DOHH2 (cell line): Measurements from ENCODE around the gene FLNB.

Experiments
- EZH2phosphoT487 ChIP-seq: fragments of 200-600 bp; sonication (generic); IDR thresholded peaks from 2 replicates; pipeline ENCODE4 v1.6.1; 2017; ENCODE audit warnings: borderline replicate concordance, mild to moderate bottlenecking, antibody characterized with exemption, low read length, moderate library complexity, mixed read lengths
- TF ChIP-seq, protein P1 (sequence below): fragments of 200-600 bp; sonication (generic); IDR thresholded peaks from one replicate; pipeline ENCODE4 v1.5.1; 2014; ENCODE audit warnings: antibody characterized with exemption, mild to moderate bottlenecking, low read depth, low read length; ENCODE audit not compliant: poor library complexity, severe bottlenecking

DNA sequence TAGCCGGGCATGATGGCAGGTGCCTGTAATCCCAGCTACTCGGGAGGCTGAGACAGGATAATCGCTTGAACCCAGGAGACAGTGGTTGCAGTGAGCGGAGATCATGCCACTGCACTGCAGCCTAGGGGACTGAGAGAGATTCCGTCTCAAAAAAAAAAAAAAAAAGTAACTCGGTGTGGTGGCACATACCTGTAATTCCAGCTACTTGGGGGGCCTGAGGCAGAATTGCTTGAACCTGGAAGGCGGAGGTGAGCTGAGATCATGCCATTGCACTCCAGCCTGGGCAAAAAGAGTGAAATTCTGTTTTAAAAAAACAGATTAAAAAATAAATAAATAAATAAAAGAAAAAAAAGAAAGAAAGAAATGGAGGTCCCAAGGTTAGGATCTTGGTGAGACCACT, 6.2 kb upstream of the FLNB start:
- TF ChIP-seq, protein P1, sequence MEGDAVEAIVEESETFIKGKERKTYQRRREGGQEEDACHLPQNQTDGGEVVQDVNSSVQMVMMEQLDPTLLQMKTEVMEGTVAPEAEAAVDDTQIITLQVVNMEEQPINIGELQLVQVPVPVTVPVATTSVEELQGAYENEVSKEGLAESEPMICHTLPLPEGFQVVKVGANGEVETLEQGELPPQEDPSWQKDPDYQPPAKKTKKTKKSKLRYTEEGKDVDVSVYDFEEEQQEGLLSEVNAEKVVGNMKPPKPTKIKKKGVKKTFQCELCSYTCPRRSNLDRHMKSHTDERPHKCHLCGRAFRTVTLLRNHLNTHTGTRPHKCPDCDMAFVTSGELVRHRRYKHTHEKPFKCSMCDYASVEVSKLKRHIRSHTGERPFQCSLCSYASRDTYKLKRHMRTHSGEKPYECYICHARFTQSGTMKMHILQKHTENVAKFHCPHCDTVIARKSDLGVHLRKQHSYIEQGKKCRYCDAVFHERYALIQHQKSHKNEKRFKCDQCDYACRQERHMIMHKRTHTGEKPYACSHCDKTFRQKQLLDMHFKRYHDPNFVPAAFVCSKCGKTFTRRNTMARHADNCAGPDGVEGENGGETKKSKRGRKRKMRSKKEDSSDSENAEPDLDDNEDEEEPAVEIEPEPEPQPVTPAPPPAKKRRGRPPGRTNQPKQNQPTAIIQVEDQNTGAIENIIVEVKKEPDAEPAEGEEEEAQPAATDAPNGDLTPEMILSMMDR: no peak
- TF ChIP-seq EZH2phosphoT487: no peak
